CD4-positive, alpha-beta T cell treated with Interleukin-2 at 100 ng/mL for 4 hours (primary cell): ENCODE results near the gene SZT2.

Source experiments
- DNase-seq: peaks from one replicate; pipeline ENCODE4 v3.0.0-alpha.2; 2020; ENCODE audit warnings: low spot score

Gene SZT2

GRCh38 chr1:43423672-43424550 lies 34.2 kb downstream of the SZT2 start:
- DNase-seq: peak; percentile 1

GRCh38 chr1:43425045-43425444 lies 35.3 kb downstream of the SZT2 start:
- DNase-seq: no peak

DNA sequence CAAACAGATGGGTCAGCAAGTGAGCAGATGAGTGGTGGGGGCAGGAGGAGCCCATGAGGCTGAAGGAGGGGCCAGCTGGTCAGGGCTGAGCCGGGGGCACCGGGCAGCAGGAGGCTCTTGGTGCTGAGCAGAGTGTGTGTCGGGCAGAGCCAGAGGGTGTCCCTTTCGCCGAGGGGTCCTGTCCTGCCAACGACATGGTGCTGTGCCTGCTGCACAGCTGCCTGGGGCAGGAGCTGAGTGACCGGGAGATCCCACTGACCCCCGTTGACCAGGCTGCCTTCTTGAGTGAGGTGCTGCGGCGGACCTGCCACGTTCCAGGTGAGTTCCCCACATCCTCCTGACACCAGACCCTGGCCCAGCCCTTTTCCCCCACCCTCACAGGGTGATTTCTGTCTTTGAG lies 36.5 kb downstream of the SZT2 start:
- no peak for DNase-seq

DNA sequence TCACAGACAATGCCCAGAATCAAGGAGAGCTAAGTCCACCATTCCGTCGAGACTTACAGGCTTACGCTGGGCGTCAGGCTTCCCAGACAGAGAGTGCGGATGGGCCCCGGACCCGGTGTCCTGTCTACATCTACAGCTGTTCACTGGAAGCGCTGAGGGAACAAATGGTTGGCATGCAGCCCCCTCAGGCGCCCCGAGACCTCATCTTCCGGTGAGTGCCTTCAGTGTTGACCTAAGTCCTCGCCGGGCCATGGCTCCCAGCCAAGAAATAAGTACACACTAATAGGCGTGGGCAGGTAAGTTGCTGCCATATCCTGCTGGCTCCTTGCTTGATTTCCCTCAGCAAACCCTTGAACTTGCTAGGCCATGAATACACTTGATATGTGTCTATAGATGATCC lies 37.8 kb downstream of the SZT2 start:
- DNase-seq: no peak

- DNase-seq: no peak
Observed at GRCh38 chr1:43427941-43428340, 38.2 kb downstream of the SZT2 start.

GRCh38 chr1:43430831-43431230 lies 41.1 kb downstream of the SZT2 start:
- no peak for DNase-seq

GRCh38 chr1:43431676-43432075 lies 42.0 kb downstream of the SZT2 start:
- no peak for DNase-seq

- DNase-seq: no peak
Observed at GRCh38 chr1:43432171-43432860, 42.6 kb downstream of the SZT2 start.

- no peak for DNase-seq
Observed at GRCh38 chr1:43432907-43433306, 43.2 kb downstream of the SZT2 start.

DNA sequence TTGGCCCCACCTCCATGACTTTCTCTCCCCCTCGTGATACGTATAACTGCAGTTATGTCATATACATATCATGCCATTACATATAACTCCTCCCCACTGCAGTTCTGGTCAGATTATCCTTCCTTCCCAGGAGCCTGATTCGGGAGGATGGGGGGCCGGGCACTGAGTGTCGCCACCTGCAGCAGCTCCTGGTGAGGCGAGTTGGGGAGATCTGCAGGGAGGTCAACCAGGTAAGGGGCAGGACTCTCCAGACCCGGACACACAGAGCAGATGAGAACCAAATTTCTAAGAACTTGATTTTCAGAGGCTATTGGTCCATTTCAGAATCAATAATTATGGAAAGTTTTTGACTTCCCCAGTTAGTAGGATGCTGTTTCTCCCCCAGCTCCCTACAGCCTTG lies 44.6 kb downstream of the SZT2 start:
- no peak for DNase-seq

- no peak for DNase-seq
Observed at GRCh38 chr1:43435146-43436145, 45.7 kb downstream of the SZT2 start.

DNA sequence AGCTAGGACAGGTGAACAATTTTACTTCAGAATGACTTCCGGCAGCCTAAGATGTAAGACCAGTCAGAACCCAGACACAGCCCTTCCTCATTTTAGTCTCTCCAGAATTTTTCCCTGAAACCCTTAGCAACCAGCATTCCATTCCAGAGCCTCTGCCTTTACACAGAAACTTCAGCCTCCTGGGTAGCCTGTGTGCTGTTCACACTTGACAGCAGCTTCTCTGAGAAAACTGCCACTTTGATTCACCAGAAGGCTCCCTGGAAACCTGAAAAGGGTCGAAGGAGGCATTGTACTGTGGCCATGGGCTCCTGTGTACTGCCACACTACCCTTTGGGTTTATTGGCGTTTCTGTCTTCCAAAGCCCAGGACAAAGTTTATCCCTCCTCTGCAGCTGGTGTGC lies 46.7 kb downstream of the SZT2 start:
- no peak for DNase-seq

DNA sequence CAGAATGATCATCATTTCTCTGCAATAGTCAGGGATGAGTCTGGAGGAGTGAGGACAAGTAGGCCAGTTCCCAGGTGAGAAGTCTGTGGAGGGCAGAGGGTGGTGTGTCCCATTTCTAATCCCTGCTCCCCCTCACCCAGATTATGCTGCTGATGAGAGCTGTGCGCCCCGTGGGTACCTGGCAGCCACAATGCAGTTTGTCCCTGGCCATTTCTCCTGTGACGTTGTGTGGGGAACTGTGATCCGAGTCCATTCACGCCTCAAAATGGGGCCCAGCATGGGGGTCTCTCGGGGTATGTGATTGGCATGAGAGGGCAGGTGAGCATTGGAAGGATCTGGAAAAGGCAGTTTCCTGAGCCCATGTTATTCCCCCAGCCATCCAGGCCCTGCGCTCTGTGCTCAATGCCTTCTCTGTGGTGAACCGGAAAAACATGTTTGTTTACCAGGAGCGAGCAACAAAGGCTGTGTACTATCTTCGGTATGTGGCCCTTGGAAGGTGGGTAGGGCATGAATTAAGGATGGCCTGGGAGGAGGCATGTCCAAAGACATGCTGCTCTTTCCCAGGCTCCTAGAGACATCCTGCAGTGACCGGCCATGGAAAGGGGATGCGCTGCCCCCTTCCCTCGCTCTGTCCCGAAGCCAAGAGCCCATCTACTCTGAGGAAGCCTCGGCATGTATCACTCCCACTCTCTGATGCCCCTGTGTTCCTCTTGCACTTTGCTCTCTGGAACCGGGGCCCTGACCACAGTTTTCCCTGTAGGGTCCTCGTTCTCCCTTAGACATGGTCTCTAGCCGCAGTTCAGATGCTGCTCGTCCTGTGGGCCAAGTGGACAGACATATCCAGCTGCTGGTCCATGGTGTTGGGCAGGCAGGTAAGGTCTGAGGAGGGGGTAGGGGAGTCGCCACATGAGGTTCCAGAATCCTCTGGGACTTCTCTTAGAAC lies 47.6 kb downstream of the SZT2 start:
- no peak for DNase-seq

DNA sequence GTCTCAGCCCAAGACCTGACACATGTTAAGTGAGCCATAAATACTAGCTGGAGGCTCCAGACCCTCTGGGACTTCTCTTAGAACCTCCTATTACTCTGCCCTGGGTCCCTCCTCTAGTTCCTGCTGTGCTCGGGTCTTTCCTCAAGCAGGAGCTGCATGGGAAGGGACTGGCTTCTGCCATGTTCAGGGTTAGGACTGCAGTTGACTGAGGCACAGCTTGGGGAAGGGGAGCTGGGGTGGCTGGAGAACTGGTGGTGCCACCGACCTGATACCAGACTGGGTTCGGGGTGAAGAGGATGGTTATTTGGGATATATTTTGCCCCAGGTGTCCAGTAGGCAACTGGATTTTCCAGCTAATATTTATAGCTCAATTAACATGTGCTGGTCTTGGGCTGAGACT lies 48.3 kb downstream of the SZT2 start:
- no peak for DNase-seq

- no peak for DNase-seq
Observed at GRCh38 chr1:43438576-43438952, 48.9 kb downstream of the SZT2 start.

GRCh38 chr1:43438953-43439581 lies 49.4 kb downstream of the SZT2 start:
- no peak for DNase-seq

- no peak for DNase-seq
Observed at GRCh38 chr1:43439781-43440180, 50.1 kb downstream of the SZT2 start.

DNA sequence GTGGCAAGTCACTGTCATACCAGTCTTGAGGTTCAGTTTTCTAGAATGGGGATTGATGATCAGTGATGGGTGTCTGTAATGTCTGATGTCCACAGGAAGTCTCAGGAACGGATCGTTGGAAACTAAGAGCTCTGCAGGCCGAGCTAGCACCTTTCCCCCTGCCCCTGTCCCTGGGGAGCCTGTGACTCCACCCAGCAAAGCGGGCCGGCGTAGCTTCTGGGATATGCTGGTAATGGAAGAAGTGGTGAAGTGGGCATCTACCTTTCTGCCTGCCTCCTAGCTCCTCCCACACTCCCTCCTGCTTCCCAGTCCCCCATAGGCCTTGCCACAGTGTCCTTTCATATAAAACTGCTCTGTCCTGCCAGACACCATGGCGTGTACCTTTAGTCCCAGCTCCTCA lies 50.7 kb downstream of the SZT2 start:
- no peak for DNase-seq

- DNase-seq: no peak
Observed at GRCh38 chr1:43441166-43441893, 51.6 kb downstream of the SZT2 start.
